HepG2 (cell line): ENCODE data around the gene TMEM232. TPM values are rescaled to one million over a fixed set of nuclear protein-coding genes. Genes with fewer than 3 reads are reported as not detected.

Experiments
- ATAC-seq: fragments of 200-7000 bp; cut with Tn5 transposase; 3 replicates; pipeline ENCODE4 v1.9.1; 2020; ENCODE audit warnings: mild to moderate bottlenecking, moderate library complexity
- BruUV-seq: library from RNA; stranded (reverse); fragments of 400-500 nt; replicated peaks from 2 replicates; lab custom pipeline; 2021; lab: Mats Ljungman, UMichigan
- CTCF ChIA-PET: fragments of 300-600 bp; formaldehyde crosslinking; extraction: SDS; loops from one replicate; lab custom pipeline; 2021; ENCODE audit warnings: low total read pairs, inconsistent platforms, low intra/inter-chr PET ratio; lab: Yijun Ruan, JAX
- POLR2A ChIA-PET: fragments of 350-600 bp; sonication (Branson Sonifier 250); formaldehyde crosslinking; loops from one replicate; lab custom pipeline; 2020; ENCODE audit warnings: antibody characterized with exemption, inconsistent platforms; lab: Yijun Ruan, JAX
- DNase-seq: peaks from one replicate; pipeline ENCODE4 v3.0.0-alpha.2; 2015; ENCODE audit warnings: low spot score
- FAIRE-seq: peaks from 3 replicates; lab custom pipeline; 2011; peaks lifted over from hg19 to GRCh38; lab: Jason Lieb, UNC
- H2AFZ ChIP-seq: one replicate; pipeline ENCODE4 v1.6.1; 2011; ENCODE audit warnings: low read length, inconsistent platforms
- H3K27ac ChIP-seq: fragments of 300-600 bp; 3 replicates; pipeline ENCODE4 v1.8.0; 2011; ENCODE audit warnings: mixed run types, mild to moderate bottlenecking, mixed read lengths, low read length, inconsistent platforms; ENCODE audit not compliant: insufficient read depth; ENCODE audit errors: extremely low read length
- H3K27me3 ChIP-seq, 2 experiments: fragments of 200-600 bp in 1 of 2; 2 replicates in 1 of 2; 3 replicates in 1 of 2; pipeline versions ENCODE4 v1.6.0 to v1.8.0; 2011; ENCODE audit warnings: low read length in 2 of 2, mild to moderate bottlenecking in 2 of 2, moderate library complexity in 2 of 2, inconsistent platforms in 1 of 2; ENCODE audit not compliant: insufficient read depth in 2 of 2, control insufficient read depth in 1 of 2
- H3K36me3 ChIP-seq, 2 experiments: fragments of 200-600 bp in 1 of 2; replicated peaks in 1 of 2; 2 replicates in 1 of 2; 3 replicates in 1 of 2; pipeline versions ENCODE4 v1.5.1 to v1.8.0; 2011; ENCODE audit warnings: low read length in 2 of 2, inconsistent platforms in 1 of 2; ENCODE audit not compliant: insufficient read depth in 2 of 2, control insufficient read depth in 1 of 2
- H3K4me1 ChIP-seq: 2 replicates; pipeline ENCODE4 v1.5.1; 2012; ENCODE audit warnings: low read length, inconsistent platforms; ENCODE audit not compliant: insufficient read depth
- H3K4me2 ChIP-seq: 2 replicates; pipeline ENCODE4 v1.6.0; 2011; ENCODE audit warnings: low read depth, low read length, inconsistent platforms
- H3K4me3 ChIP-seq, 3 experiments: fragments of 200-600 bp in 1 of 3; sonication (generic), shearing (Covaris generic) in 1 of 3; replicated peaks in 1 of 3; 2 replicates each; pipeline ENCODE4 v1.5.1; 2011 to 2016; ENCODE audit warnings: low read length in 3 of 3, inconsistent platforms in 2 of 3, low read depth in 2 of 3, mild to moderate bottlenecking in 2 of 3, control low read depth in 1 of 3, mixed read lengths in 1 of 3; ENCODE audit not compliant: insufficient read depth in 1 of 3
- H3K79me2 ChIP-seq: one replicate; pipeline ENCODE4 v1.6.1; 2011; ENCODE audit warnings: low read length, inconsistent platforms; ENCODE audit not compliant: insufficient read depth
- H3K9ac ChIP-seq: 2 replicates; pipeline ENCODE4 v1.6.0; 2011; ENCODE audit warnings: mild to moderate bottlenecking, low read depth, low read length, inconsistent platforms; ENCODE audit not compliant: insufficient read depth
- H3K9me3 ChIP-seq: 2 replicates; pipeline ENCODE4 v1.5.1; 2012; ENCODE audit warnings: mild to moderate bottlenecking, low read length
- H4K20me1 ChIP-seq: 2 replicates; pipeline ENCODE4 v1.6.0; 2011; ENCODE audit warnings: inconsistent platforms, mild to moderate bottlenecking, low read length, moderate library complexity; ENCODE audit not compliant: insufficient read depth
- AFF4 ChIP-seq: sonication (generic); formaldehyde crosslinking; IDR thresholded peaks from 2 replicates; pipeline ENCODE4 v1.4.0; 2020; ENCODE audit warnings: missing genetic modification reagents
- ARNT ChIP-seq: fragments of 450-650 bp; IDR thresholded peaks from 2 replicates; pipeline ENCODE4 v1.6.1; 2017
- CREB3 ChIP-seq: sonication (generic); formaldehyde crosslinking; IDR thresholded peaks from 2 replicates; pipeline ENCODE4 v1.5.0; 2020; ENCODE audit warnings: missing genetic modification reagents
- GFI1 ChIP-seq: sonication (generic); formaldehyde crosslinking; IDR thresholded peaks from 2 replicates; pipeline ENCODE4 v1.5.0; 2020; ENCODE audit warnings: missing genetic modification reagents, mild to moderate bottlenecking, borderline replicate concordance
- JUND ChIP-seq: sonication (generic); formaldehyde crosslinking; IDR thresholded peaks from 2 replicates; pipeline ENCODE4 v1.8.0; 2022; ENCODE audit warnings: mild to moderate bottlenecking, missing genetic modification reagents
- KDM1A ChIP-seq: IDR thresholded peaks from 2 replicates; pipeline ENCODE4 v1.6.1; 2016; ENCODE audit warnings: missing compliant biosample characterization
- NONO ChIP-seq, 2 experiments: fragments of 450-650 bp in 1 of 2; sonication (generic) in 1 of 2; formaldehyde crosslinking in 1 of 2; IDR thresholded peaks in 1 of 2; conservative IDR thresholded peaks in 1 of 2; 2 replicates each; pipeline versions ENCODE4 v1.6.1 to v1.8.0; 2017 to 2022; ENCODE audit warnings: mild to moderate bottlenecking in 1 of 2, missing genetic modification reagents in 1 of 2, moderate library complexity in 1 of 2
- TCF12 ChIP-seq, 2 experiments: fragments of 450-650 bp in 1 of 2; sonication (generic) in 1 of 2; formaldehyde crosslinking in 1 of 2; IDR thresholded peaks; 2 replicates each; pipeline versions ENCODE4 v1.6.1 to v1.8.0; 2017 to 2022; ENCODE audit warnings: antibody characterized with exemption in 1 of 2, mild to moderate bottlenecking in 1 of 2, missing genetic modification reagents in 1 of 2, moderate library complexity in 1 of 2
- ZFP62 ChIP-seq: sonication (generic); formaldehyde crosslinking; IDR thresholded peaks from 2 replicates; pipeline ENCODE4 v1.4.0; 2020; ENCODE audit warnings: missing genetic modification reagents
- ZNF136 ChIP-seq: sonication (generic); formaldehyde crosslinking; IDR thresholded peaks from 2 replicates; pipeline ENCODE4 v1.8.1; 2022; ENCODE audit warnings: low read depth, mild to moderate bottlenecking, moderate library complexity, missing genetic modification reagents
- ZNF3 ChIP-seq: IDR thresholded peaks from 2 replicates; pipeline ENCODE4 v1.7.0; 2017; ENCODE audit warnings: inconsistent platforms
- ZNF746 ChIP-seq: sonication (generic); formaldehyde crosslinking; IDR thresholded peaks from 2 replicates; pipeline ENCODE4 v1.8.0; 2022; ENCODE audit warnings: mild to moderate bottlenecking, missing genetic modification reagents
- WGBS: methylation state at CpG from one replicate; pipeline ENCODE4 v1.1.6; 2017; ENCODE audit warnings: low lambda C conversion rate; 5-methylcytosine and 5-hydroxymethylcytosine counted together
- in situ Hi-C: cut with HindIII; loops from 2 replicates; pipeline ENCODE4 v1.10.0; 2017; ENCODE audit warnings: low pct_unique_long_range_greater_than_20kb; ENCODE audit not compliant: extremely low pct_ligation_motif_present
- intact Hi-C: fragments of 100-400 bp; cut with micrococcal nuclease; formaldehyde crosslinking; loops from one replicate; pipeline ENCODE4 v1.10.0; 2022; ENCODE audit not compliant: unreplicated experiment
- polyA plus RNA-seq, 8 experiments: library from polyadenylated mRNA; depleted of rRNA in 3 of 8; stranded (reverse) in 7 of 8; unstranded in 1 of 8; fragments of >200 nt; fragmentation: Illumina TruSeq in 4 of 8; extraction: Trizol in 4 of 8; gene quantifications; 2 replicates each; pipeline versions ENCODE4 v1.2.1 to v1.2.3, GENCODE V29; 2011 to 2016; ENCODE audit warnings: low read depth in 4 of 8, missing spikeins in 1 of 8, mixed read lengths in 1 of 8; ENCODE audit not compliant: insufficient read depth in 1 of 8
- total RNA-seq, 5 experiments: library from RNA; depleted of rRNA; stranded (reverse); fragments of >200 nt; fragmentation: Illumina TruSeq; extraction: Trizol; gene quantifications; 2 replicates each; pipeline ENCODE4 v1.2.3, GENCODE V29; 2016; ENCODE audit warnings: low read depth in 1 of 5

The TMEM232 gene
- total and polyA plus RNA-seq, 2 of the 13 experiments (the other 11 are each of a cell fraction or from before 2014, with no cell fraction given) = 0.29 to 0.71 TPM

- no peaks in the 10 kb centered on the region for H3K36me3 ChIP-seq
- H3K9me3 ChIP-seq = no peaks in the 10 kb centered on the region
- no peaks in the 10 kb centered on the region for H3K79me2 ChIP-seq
- H2AFZ ChIP-seq = no peak overlapping the region
- WGBS = 1% methylated on average over 4 of the region's 4 CpGs
- no peak overlapping the region for H3K9ac ChIP-seq
- in situ Hi-C loops = no loop called here
- ATAC-seq (no peak), DNase-seq (no peak), FAIRE-seq (no peak)
- no peak overlapping the region for H3K4me2 ChIP-seq
- no peaks in the 10 kb centered on the region for H3K27me3 ChIP-seq
- H4K20me1 ChIP-seq = no peaks in the 10 kb centered on the region
- intact Hi-C loops = no loop called here
- H3K27ac ChIP-seq = no peak overlapping the region
- H3K4me3 ChIP-seq = no peak overlapping the region
- ChIA-PET CTCF (no interaction called here), POLR2A (no interaction called here)
- BruUV-seq = no TSS peak
- H3K4me1 ChIP-seq = no peaks in the 10 kb centered on the region
- TF ChIP-seq KDM1A (CRISPR knock-in tag) = no peak
- TF ChIP-seq CREB3 (CRISPR knock-in tag) = no peak
- TF ChIP-seq JUND (CRISPR knock-in tag) = no peak
- no peak for TF ChIP-seq ARNT
- TF ChIP-seq ZFP62 (CRISPR knock-in tag) = no peak
- no peak for TF ChIP-seq ZNF3
- TF ChIP-seq GFI1 (CRISPR knock-in tag) = no peak
- TF ChIP-seq ZNF746 (CRISPR knock-in tag) = no peak
- no peak for TF ChIP-seq AFF4
- TF ChIP-seq ZNF136 (CRISPR knock-in tag) = no peak
- TF ChIP-seq NONO (IDR thresholded peaks at IDR 0.05) = no peak
- no peak for TF ChIP-seq NONO (CRISPR knock-in tag; conservative IDR thresholded peaks at IDR 0.05)
- no peak for TF ChIP-seq TCF12 (IDR thresholded peaks at IDR 0.05)
- TF ChIP-seq TCF12 (CRISPR knock-in tag; IDR thresholded peaks at IDR 0.05) = no peak
These were observed 265.6 kb downstream of the TMEM232 start for GRCh38 chr5:110460837-110461236.
